Thyroid gland (tissue), 4 donors: ENCODE measurements around the gene PGLYRP2. TPM values are rescaled to one million over a fixed set of nuclear protein-coding genes. Genes with fewer than 3 reads are reported as not detected.

ENCODE experiments used
- DNase-seq, 2 donors: peaks; one replicate each; pipeline ENCODE4 v3.0.0-alpha.2; 2019
- H3K27ac ChIP-seq, 3 donors: fragments of 200-600 bp; sonication (generic); 1 replicate in 2 of 3; 2 replicates in 1 of 3; pipeline ENCODE4 v1.5.1; 2016 to 2019; ENCODE audit warnings: mild to moderate bottlenecking in 1 of 3, moderate library complexity in 1 of 3
- H3K27me3 ChIP-seq: fragments of 200-600 bp; sonication (generic); one replicate; pipeline ENCODE4 v1.5.1; 2019
- H3K36me3 ChIP-seq, 2 donors: fragments of 200-600 bp; sonication (generic); one replicate each; pipeline ENCODE4 v1.5.1; 2016 to 2019
- H3K4me1 ChIP-seq, 2 donors: fragments of 200-600 bp; sonication (generic); one replicate each; pipeline ENCODE4 v1.5.1; 2017 to 2019
- H3K4me3 ChIP-seq, 3 donors: fragments of 200-600 bp; sonication (generic); replicated peaks in 1 of 3; 1 replicate in 2 of 3; 2 replicates in 1 of 3; pipeline ENCODE4 v1.5.1; 2016; ENCODE audit warnings: mild to moderate bottlenecking in 1 of 3
- H3K9me3 ChIP-seq: fragments of 200-600 bp; sonication (generic); one replicate; pipeline ENCODE4 v1.5.1; 2017
- CTCF ChIP-seq, 6 experiments: fragments of 200-600 bp in 3 of 6; fragments of 450-650 bp in 3 of 6; sonication (generic) in 3 of 6; IDR thresholded peaks; one replicate each; pipeline ENCODE4 v1.5.1; 2016 to 2019; ENCODE audit warnings: antibody characterized with exemption in 6 of 6, mild to moderate bottlenecking in 2 of 6, inconsistent platforms in 1 of 6, moderate library complexity in 1 of 6
- POLR2A ChIP-seq, 2 donors: fragments of 450-650 bp; IDR thresholded peaks; one replicate each; pipeline ENCODE4 v1.6.1; 2017; ENCODE audit warnings: antibody characterized with exemption in 2 of 2, mild to moderate bottlenecking in 2 of 2, moderate library complexity in 1 of 2
- WGBS, 2 donors: methylation state at CpG; one replicate each; pipeline ENCODE4 v1.1.5; 2017; 5-methylcytosine and 5-hydroxymethylcytosine counted together
- intact Hi-C: fragments of 100-400 bp; cut with DNase I; formaldehyde crosslinking; loops from one replicate; pipeline ENCODE4 v1.15.1; 2023
- microRNA counts, 2 donors: library from miRNA; unstranded; fragments of <30 nt; microRNA quantifications; one replicate each; lab custom pipeline; 2016 to 2017
- microRNA-seq: library from miRNA; unstranded; fragments of <30 nt; microRNA quantifications from one replicate; pipeline ENCODE4, GENCODE V29; 2016
- small RNA-seq: library from RNA; depleted of rRNA; stranded (forward); fragments of <200 nt; gene quantifications from one replicate; pipeline ENCODE3, GENCODE V24; 2016
- total RNA-seq, 4 donors: library from RNA; depleted of rRNA; stranded (reverse); fragments of >200 nt; gene quantifications; one replicate each; pipeline ENCODE4 v1.2.3, GENCODE V29; 2016

PGLYRP2 gene
- total RNA-seq, 4 donors from 2014 or later, result not detected

GRCh38 chr19:15423130-15423529 is 56.2 kb downstream of the PGLYRP2 start:
- intact Hi-C loops, result no loop called here
- Histone ChIP-seq H3K9me3 (no peaks in the 10 kb centered on the region), H3K4me3 (no peak overlapping the region), H3K27me3 (no peaks in the 10 kb centered on the region), H3K27ac (no peak overlapping the region), H3K4me1 (peaks cover 4 to 5% of the 10 kb centered on the region in 2 donors), H3K36me3 (peaks cover 49% of the 10 kb centered on the region in 2 donors)
- WGBS, 2 donors, result 96 to 98% methylated on average over 5 to 6 of the region's 6 CpGs
- TF ChIP-seq POLR2A (IDR thresholded peaks at IDR 0.05) (no peak), CTCF (IDR thresholded peaks at IDR 0.05) (no peak)
- DNase-seq, result no peak

GRCh38 chr19:15422296-15423075 is 56.8 kb downstream of the PGLYRP2 start:
- H3K4me3 ChIP-seq, result no peak overlapping the region
- H3K4me1 ChIP-seq, result peaks cover 8 to 9% of the 10 kb centered on the region in 2 donors
- intact Hi-C loops, result no loop called here
- H3K27me3 ChIP-seq, result no peaks in the 10 kb centered on the region
- 95% methylated on average over 20 to 22 of the region's 22 CpGs for WGBS, 2 donors
- no peak overlapping the region for H3K27ac ChIP-seq
- no peak for DNase-seq
- no peak for TF ChIP-seq CTCF (IDR thresholded peaks at IDR 0.05)
- no peak for TF ChIP-seq POLR2A (IDR thresholded peaks at IDR 0.05)
- H3K9me3 ChIP-seq, result no peaks in the 10 kb centered on the region
- peaks cover 45 to 49% of the 10 kb centered on the region in 2 donors for H3K36me3 ChIP-seq

GRCh38 chr19:15421721-15422260 is 57.5 kb downstream of the PGLYRP2 start:
- H3K4me1 ChIP-seq, result peaks cover 15 to 16% of the 10 kb centered on the region in 2 donors
- H3K4me3 ChIP-seq, result no peak overlapping the region
- WGBS, 2 donors, result 87% methylated on average over 11 to 15 of the region's 15 CpGs
- H3K9me3 ChIP-seq, result no peaks in the 10 kb centered on the region
- no peak for TF ChIP-seq POLR2A (IDR thresholded peaks at IDR 0.05)
- no peak for TF ChIP-seq CTCF (IDR thresholded peaks at IDR 0.05)
- H3K27ac ChIP-seq, result no peak overlapping the region
- peaks cover 40 to 43% of the 10 kb centered on the region in 2 donors for H3K36me3 ChIP-seq
- no peaks in the 10 kb centered on the region for H3K27me3 ChIP-seq
- DNase-seq, result no peak
- intact Hi-C loops, result no loop called here

- no peak for DNase-seq
- H3K27me3 ChIP-seq, result no peaks in the 10 kb centered on the region
- H3K9me3 ChIP-seq, result no peaks in the 10 kb centered on the region
- peaks cover 20 to 22% of the 10 kb centered on the region in 2 donors for H3K4me1 ChIP-seq
- 86 to 89% methylated on average over 12 of the region's 12 CpGs for WGBS, 2 donors
- H3K4me3 ChIP-seq, result no peak overlapping the region
- no peak overlapping the region for H3K27ac ChIP-seq
- H3K36me3 ChIP-seq, result peaks cover 34 to 37% of the 10 kb centered on the region in 2 donors
- intact Hi-C loops, result no loop called here
- no peak for TF ChIP-seq POLR2A (IDR thresholded peaks at IDR 0.05)
These were observed 58.1 kb downstream of the PGLYRP2 start for GRCh38 chr19:15421136-15421695.

GRCh38 chr19:15419413-15420025 is 59.8 kb downstream of the PGLYRP2 start:
- WGBS, 2 donors, result 27 to 32% methylated on average over 16 of the region's 16 CpGs
- H3K36me3 ChIP-seq, result peaks cover 21 to 24% of the 10 kb centered on the region in 2 donors
- no peaks in the 10 kb centered on the region for H3K9me3 ChIP-seq
- H3K27ac ChIP-seq, result no peak overlapping the region
- DNase-seq, result no peak
- no peak for TF ChIP-seq POLR2A (IDR thresholded peaks at IDR 0.05)
- H3K4me1 ChIP-seq, result peaks cover 30 to 33% of the 10 kb centered on the region in 2 donors
- no peaks in the 10 kb centered on the region for H3K27me3 ChIP-seq
- intact Hi-C loops, result loop anchor here (5.0 to 10.0 kb wide), 2 partner anchors 37 to 155 kb away; no protein-coding TSS in a partner anchor
- H3K4me3 ChIP-seq, result peak overlapping the region in 1 of 3 donors; percentile 99

MicroRNAs within 50 kb of the gene (microRNA counts, 767-probe panel; counts per million panel counts)
- microRNA hsa-miR-1470 (lab: Ali Mortazavi, UCI), result 0 counts per million in 2 donors

Small RNA genes within 50 kb of the gene (microRNA-seq; reads per million reads assigned to microRNA genes)
- gene MIR1470, result not detected

Small RNA genes within 50 kb of the gene (small RNA-seq; reads per million reads assigned to genes)
- gene MIR1470, result not detected

Other genes with a start within 250 kb of the PGLYRP2 start
- 1 to 10 TPM in 1 of 4 donors, under 1 TPM in 1, not detected in 2; 0.59 to 1.1 TPM for gene EPHX3, start 247.1 kb downstream of the PGLYRP2 start, total RNA-seq
- gene BRD4, start 147.0 kb downstream of the PGLYRP2 start, total RNA-seq, result 10 to 100 TPM; 20.8 to 78.1 (median 32.4) TPM
- gene AKAP8, start 99.7 kb downstream of the PGLYRP2 start, total RNA-seq, result 10 to 100 TPM; 21.8 to 33.2 (median 26.6) TPM
- 100 to 1,000 TPM; 122 to 272 (median 204) TPM for gene AKAP8L, start 60.5 kb downstream of the PGLYRP2 start, total RNA-seq
- gene WIZ, start 29.5 kb downstream of the PGLYRP2 start, total RNA-seq, result 10 to 100 TPM; 23.0 to 48.5 (median 29.6) TPM
- gene RASAL3, start 15.0 kb downstream of the PGLYRP2 start, total RNA-seq, result 1 to 10 TPM; 2.6 to 4.4 (median 3.7) TPM
- gene CYP4F22, start 29.0 kb upstream of the PGLYRP2 start, total RNA-seq, result under 1 TPM in 1 of 4 donors, not detected in 3; 0.11 TPM
- not detected for gene CYP4F8, start 135.7 kb upstream of the PGLYRP2 start, total RNA-seq
- gene CYP4F3, start 161.4 kb upstream of the PGLYRP2 start, total RNA-seq, result under 1 TPM in 2 of 4 donors, not detected in 2; 0.33 to 0.59 TPM
- 1 to 10 TPM; 1.9 to 4.6 (median 3.2) TPM for gene CYP4F12, start 193.6 kb upstream of the PGLYRP2 start, total RNA-seq
- gene OR10H2, start 248.5 kb upstream of the PGLYRP2 start, total RNA-seq, result not detected